Bronchial epithelial cell (primary cell): ENCODE results near the gene CORO2B. TPM values are rescaled to one million over a fixed set of nuclear protein-coding genes. Genes with fewer than 3 reads are reported as not detected.

Experiments
- DNase-seq: peaks from one replicate; pipeline ENCODE4 v3.0.0-alpha.2; 2010; ENCODE audit warnings: low read depth
- FAIRE-seq: peaks from 2 replicates; lab custom pipeline; 2011; peaks lifted over from hg19 to GRCh38; lab: Jason Lieb, UNC
- H3K27me3 ChIP-seq: 2 replicates; pipeline ENCODE4 v1.5.1; 2011; ENCODE audit warnings: low read length; ENCODE audit not compliant: control insufficient read depth, insufficient read depth
- H3K36me3 ChIP-seq: 2 replicates; pipeline ENCODE4 v1.5.1; 2011; ENCODE audit warnings: low read length; ENCODE audit not compliant: control insufficient read depth, insufficient read depth
- H3K4me3 ChIP-seq: 2 replicates; pipeline ENCODE4 v1.5.1; 2011; ENCODE audit warnings: mild to moderate bottlenecking, low read depth, low read length, control low read depth
- total RNA-seq: library from RNA; depleted of rRNA; stranded (reverse); fragments of >200 nt; gene quantifications from 2 replicates; pipeline ENCODE4 v1.2.1, GENCODE V29; 2014
- TF ChIP-seq, protein P1 (sequence below): IDR thresholded peaks from 2 replicates; pipeline ENCODE4 v1.5.1; 2011; ENCODE audit warnings: mild to moderate bottlenecking, moderate library complexity, low read length, control low read depth, inconsistent platforms; ENCODE audit not compliant: insufficient read depth, severe bottlenecking

The CORO2B gene
- total RNA-seq, 1 donor from 2014 or later, result under 0.01 TPM

DNA sequence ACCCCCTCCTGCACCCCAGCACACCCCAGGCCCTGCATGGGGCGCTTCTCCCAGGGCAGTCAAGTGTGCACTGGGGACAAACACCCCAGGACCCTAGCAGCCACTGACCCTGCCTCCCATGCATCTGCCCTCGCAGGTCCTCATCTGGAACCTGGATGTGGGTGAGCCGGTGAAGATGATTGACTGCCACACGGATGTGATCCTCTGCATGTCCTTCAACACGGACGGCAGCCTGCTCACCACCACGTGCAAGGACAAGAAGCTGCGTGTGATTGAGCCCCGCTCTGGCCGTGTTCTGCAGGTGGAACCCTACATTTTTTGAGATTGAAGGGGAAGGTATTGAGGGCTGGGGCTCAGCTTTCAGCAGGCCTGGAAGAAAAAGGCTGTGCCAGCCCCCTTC is 132.6 kb downstream of the CORO2B start:
- no peak for DNase-seq
- no peak overlapping the region for H3K4me3 ChIP-seq
- TF ChIP-seq, protein P1, sequence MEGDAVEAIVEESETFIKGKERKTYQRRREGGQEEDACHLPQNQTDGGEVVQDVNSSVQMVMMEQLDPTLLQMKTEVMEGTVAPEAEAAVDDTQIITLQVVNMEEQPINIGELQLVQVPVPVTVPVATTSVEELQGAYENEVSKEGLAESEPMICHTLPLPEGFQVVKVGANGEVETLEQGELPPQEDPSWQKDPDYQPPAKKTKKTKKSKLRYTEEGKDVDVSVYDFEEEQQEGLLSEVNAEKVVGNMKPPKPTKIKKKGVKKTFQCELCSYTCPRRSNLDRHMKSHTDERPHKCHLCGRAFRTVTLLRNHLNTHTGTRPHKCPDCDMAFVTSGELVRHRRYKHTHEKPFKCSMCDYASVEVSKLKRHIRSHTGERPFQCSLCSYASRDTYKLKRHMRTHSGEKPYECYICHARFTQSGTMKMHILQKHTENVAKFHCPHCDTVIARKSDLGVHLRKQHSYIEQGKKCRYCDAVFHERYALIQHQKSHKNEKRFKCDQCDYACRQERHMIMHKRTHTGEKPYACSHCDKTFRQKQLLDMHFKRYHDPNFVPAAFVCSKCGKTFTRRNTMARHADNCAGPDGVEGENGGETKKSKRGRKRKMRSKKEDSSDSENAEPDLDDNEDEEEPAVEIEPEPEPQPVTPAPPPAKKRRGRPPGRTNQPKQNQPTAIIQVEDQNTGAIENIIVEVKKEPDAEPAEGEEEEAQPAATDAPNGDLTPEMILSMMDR, result no peak
- no peak for FAIRE-seq
- H3K27me3 ChIP-seq, result no peaks in the 10 kb centered on the region
- no peaks in the 10 kb centered on the region for H3K36me3 ChIP-seq

DNA sequence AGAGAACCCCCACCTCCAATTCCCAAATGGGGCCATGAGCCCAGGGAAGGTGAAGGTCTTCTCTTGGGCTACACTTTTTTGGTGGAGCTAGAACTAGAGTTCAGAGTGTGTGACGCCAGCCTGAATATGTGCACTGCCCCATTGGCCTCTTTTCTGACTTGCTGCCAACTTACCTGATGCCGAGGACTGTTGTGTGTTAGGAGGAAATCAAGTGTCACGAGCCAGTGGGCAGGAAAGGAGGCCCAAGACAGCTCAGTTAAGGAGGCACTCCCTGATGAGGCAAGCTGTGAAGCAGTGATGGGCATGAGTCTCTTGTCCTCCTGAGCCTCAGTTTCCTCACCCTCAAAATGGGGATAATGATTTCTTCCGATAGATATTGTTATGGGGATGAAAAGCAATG is 134.1 kb downstream of the CORO2B start:
- FAIRE-seq (no peak), DNase-seq (no peak)
- TF ChIP-seq, protein P1, result no peak

DNA sequence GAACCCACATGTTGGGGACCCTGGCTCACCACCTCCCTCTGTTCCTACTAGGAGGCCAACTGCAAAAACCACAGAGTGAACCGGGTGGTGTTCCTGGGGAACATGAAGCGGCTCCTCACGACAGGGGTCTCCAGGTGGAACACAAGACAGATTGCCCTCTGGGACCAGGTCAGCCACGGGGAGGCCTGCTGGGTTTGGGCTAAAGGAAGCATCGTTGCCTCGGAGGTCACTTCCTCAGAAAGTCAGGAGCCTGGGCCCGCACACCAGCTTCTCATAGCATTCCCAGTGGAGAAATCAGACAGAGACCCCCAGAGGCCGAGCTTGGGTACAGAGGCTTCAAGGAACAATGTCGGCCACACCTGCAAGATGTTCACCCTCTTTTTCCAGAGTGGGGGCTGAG is 135.1 kb downstream of the CORO2B start:
- TF ChIP-seq, protein P1, result no peak
- no peak for DNase-seq
- Histone ChIP-seq H3K36me3 (no peaks in the 10 kb centered on the region), H3K27me3 (no peaks in the 10 kb centered on the region), H3K4me3 (no peak overlapping the region)
- FAIRE-seq, result no peak

More for the DNA sequence above, 134.1 kb downstream of the CORO2B start:
- no peak overlapping the region for H3K4me3 ChIP-seq
- no peaks in the 10 kb centered on the region for H3K27me3 ChIP-seq
- no peaks in the 10 kb centered on the region for H3K36me3 ChIP-seq

DNA sequence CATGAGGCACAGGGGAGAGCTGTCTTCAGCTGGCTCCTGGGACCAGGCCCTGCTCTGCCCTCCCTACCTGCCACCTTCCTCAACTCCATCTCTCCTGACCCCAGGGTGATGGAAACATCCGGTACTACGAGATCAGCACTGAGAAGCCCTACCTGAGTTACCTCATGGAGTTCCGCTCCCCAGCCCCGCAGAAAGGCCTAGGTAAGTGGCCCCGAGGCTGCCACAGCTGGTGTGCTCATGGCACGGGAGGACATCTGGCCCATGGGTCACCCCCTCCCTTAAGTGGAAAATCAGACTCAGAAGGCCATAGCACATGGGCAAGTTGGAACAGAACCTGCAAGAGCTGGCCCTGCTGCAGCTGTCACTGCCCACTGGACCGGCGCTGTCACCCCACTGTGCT is 136.3 kb downstream of the CORO2B start:
- FAIRE-seq, result no peak
- Histone ChIP-seq H3K27me3 (no peaks in the 10 kb centered on the region), H3K4me3 (no peak overlapping the region), H3K36me3 (no peaks in the 10 kb centered on the region)
- TF ChIP-seq, protein P1, result no peak
- DNase-seq, result no peak

DNA sequence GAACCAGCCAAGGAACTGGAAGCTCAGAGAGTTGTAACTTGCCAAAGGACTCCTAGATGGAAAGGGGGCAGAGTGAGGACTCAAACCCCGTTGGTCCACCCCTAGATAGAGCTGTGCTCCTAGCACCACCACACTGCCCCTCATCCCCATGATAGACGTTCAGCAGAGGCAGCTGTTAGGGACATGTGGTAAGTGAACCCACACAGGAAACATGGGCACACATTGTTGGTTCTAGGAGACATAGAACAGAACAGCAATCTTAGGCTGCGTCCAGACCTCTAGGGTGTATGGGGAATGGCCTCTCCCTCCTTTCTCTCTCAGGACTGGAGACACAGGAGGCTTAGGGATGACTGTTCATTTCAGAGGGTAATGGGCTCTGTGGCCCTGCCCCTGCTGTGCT is 139.2 kb downstream of the CORO2B start:
- TF ChIP-seq, protein P1, result no peak
- H3K27me3 ChIP-seq, result no peaks in the 10 kb centered on the region
- no peaks in the 10 kb centered on the region for H3K36me3 ChIP-seq
- no peak for DNase-seq
- no peak for FAIRE-seq
- no peak overlapping the region for H3K4me3 ChIP-seq

DNA sequence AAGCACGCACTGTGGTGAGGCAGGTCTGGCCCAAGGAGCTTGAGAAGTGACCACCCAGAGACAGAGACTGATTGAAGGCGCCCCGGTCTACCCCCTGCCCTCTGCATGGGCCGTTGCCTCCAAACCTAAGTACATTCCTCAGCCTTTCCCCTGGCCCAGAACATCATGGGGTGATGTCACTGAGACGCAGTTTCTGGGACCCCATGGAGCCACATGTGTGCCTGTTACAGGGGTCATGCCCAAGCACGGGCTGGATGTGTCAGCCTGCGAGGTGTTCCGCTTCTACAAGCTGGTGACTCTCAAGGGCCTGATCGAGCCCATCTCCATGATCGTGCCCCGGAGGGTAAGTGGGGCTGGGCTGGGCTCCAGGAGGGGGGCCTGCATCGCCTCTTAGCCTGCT is 139.7 kb downstream of the CORO2B start:
- TF ChIP-seq, protein P1, result no peak
- DNase-seq (no peak), FAIRE-seq (no peak)
- no peak overlapping the region for H3K4me3 ChIP-seq
- no peaks in the 10 kb centered on the region for H3K27me3 ChIP-seq
- no peaks in the 10 kb centered on the region for H3K36me3 ChIP-seq
